DOHH2 (cell line): ENCODE data around the gene TMED5.
"Not testable (repeated sequence)": the region's sequence is repeated elsewhere in the genome, so short reads cannot be mapped to it uniquely, and the experiment has no call there.

Source experiments
- H3F3A ChIP-seq: fragments of 200-600 bp; sonication (generic), shearing (Covaris generic); 2 replicates; pipeline ENCODE4 v1.6.0; 2016; ENCODE audit warnings: antibody characterized with exemption, mild to moderate bottlenecking; ENCODE audit not compliant: control insufficient read depth, insufficient read depth
- H3K27ac ChIP-seq: fragments of 200-600 bp; sonication (generic); 2 replicates; pipeline ENCODE4 v1.5.1; 2014; ENCODE audit warnings: low read depth, mild to moderate bottlenecking, low read length, moderate library complexity
- H3K27me3 ChIP-seq: fragments of 200-600 bp; sonication (generic); 2 replicates; pipeline ENCODE4 v1.6.1; 2014; ENCODE audit warnings: mild to moderate bottlenecking, low read length, mixed read lengths; ENCODE audit not compliant: control insufficient read depth
- H3K36me3 ChIP-seq: fragments of 200-600 bp; sonication (generic); 2 replicates; pipeline ENCODE4 v1.6.1; 2014; ENCODE audit warnings: mild to moderate bottlenecking, low read length, moderate library complexity, mixed read lengths; ENCODE audit not compliant: control insufficient read depth
- H3K4me1 ChIP-seq: fragments of 200-600 bp; sonication (generic); 2 replicates; pipeline ENCODE4 v1.6.1; 2014; ENCODE audit warnings: mild to moderate bottlenecking, low read length, mixed read lengths; ENCODE audit not compliant: control insufficient read depth
- H3K4me2 ChIP-seq: fragments of 200-600 bp; sonication (generic); 2 replicates; pipeline ENCODE4 v1.6.0; 2014; ENCODE audit warnings: mild to moderate bottlenecking, low read length, moderate library complexity
- H3K4me3 ChIP-seq: fragments of 200-600 bp; sonication (generic); 2 replicates; pipeline ENCODE4 v1.5.1; 2014; ENCODE audit warnings: mild to moderate bottlenecking, low read length, mixed read lengths
- H3K79me2 ChIP-seq: fragments of 200-600 bp; sonication (generic); 2 replicates; pipeline ENCODE4 v1.6.1; 2014; ENCODE audit warnings: mild to moderate bottlenecking, low read length, mixed read lengths; ENCODE audit not compliant: control insufficient read depth
- H3K9me2 ChIP-seq: fragments of 200-600 bp; sonication (generic); replicated peaks from 2 replicates; pipeline ENCODE4 v1.6.1; 2014; ENCODE audit warnings: mild to moderate bottlenecking, low read length, mixed read lengths; ENCODE audit not compliant: control insufficient read depth
- H3K9me3 ChIP-seq: fragments of 200-600 bp; sonication (generic); 2 replicates; pipeline ENCODE4 v1.6.1; 2014; ENCODE audit warnings: antibody characterized with exemption, low read length, mixed read lengths; ENCODE audit not compliant: control insufficient read depth, insufficient read depth
- H4K20me1 ChIP-seq: fragments of 200-600 bp; sonication (generic); 2 replicates; pipeline ENCODE4 v1.6.0; 2014; ENCODE audit warnings: low read depth, mild to moderate bottlenecking, antibody characterized with exemption, low read length, moderate library complexity; ENCODE audit not compliant: control insufficient read depth, insufficient read depth
- EZH2phosphoT487 ChIP-seq: fragments of 200-600 bp; sonication (generic); IDR thresholded peaks from 2 replicates; pipeline ENCODE4 v1.6.1; 2017; ENCODE audit warnings: borderline replicate concordance, mild to moderate bottlenecking, antibody characterized with exemption, low read length, moderate library complexity, mixed read lengths
- TF ChIP-seq, protein P1 (sequence below): fragments of 200-600 bp; sonication (generic); IDR thresholded peaks from one replicate; pipeline ENCODE4 v1.5.1; 2014; ENCODE audit warnings: antibody characterized with exemption, mild to moderate bottlenecking, low read depth, low read length; ENCODE audit not compliant: poor library complexity, severe bottlenecking

TMED5 gene

DNA sequence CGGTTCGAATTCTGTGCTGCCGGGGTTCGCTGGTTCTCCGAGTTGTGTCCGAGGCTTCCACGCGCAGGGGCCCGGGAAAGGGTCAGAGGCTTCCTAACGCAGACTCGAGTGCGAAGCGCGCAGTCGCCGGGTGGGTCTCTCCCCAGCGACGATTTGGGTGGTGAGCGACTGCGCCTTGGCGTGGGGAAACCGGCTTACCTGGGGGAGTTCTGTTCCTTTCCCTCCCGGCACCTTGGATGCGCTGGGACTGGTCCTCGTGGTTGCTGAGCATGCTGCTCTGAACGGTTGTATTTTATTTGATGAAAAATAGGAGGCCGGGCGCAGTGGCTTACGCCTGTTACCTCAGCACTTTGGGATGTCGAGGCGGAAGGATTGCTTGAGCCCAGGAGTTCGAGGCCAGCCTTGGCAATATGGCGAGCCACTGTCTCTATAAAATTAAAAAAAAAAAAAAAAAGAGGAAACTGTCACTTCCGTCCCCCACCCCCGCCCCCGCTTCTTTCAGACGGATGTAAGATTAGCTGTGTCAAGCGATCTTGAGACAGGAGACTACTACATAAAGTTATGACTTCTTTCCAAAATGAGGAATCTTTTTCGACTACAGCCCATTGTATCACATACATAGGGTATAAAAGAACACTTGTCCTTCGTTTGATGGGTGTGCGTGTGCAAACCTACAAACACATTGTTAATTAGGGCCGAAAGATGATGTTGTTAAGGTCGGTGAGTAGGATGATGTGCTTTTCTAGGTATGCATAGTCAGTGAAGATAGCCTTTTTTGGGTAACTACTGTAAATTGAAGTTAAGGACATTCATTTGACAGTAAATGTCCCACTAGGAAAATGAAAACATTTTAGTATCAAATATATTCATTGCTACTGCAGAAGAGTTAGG lies 755 bp upstream of the TMED5 start, which contains the start of gene CCDC18:
Gene CCDC18 (plus strand): TSS at position 2 of the 891 bp plus-strand sequence. CDS start 2,638 bp downstream, outside the sequence.
- no peaks in the 10 kb centered on the region for H3K9me3 ChIP-seq
- peaks cover 17% of the 10 kb centered on the region for H4K20me1 ChIP-seq
- no peaks in the 10 kb centered on the region for H3K9me2 ChIP-seq
- peak within 1 kb of the TSS; percentile 99 for H3K4me2 ChIP-seq
- TF ChIP-seq, protein P1, sequence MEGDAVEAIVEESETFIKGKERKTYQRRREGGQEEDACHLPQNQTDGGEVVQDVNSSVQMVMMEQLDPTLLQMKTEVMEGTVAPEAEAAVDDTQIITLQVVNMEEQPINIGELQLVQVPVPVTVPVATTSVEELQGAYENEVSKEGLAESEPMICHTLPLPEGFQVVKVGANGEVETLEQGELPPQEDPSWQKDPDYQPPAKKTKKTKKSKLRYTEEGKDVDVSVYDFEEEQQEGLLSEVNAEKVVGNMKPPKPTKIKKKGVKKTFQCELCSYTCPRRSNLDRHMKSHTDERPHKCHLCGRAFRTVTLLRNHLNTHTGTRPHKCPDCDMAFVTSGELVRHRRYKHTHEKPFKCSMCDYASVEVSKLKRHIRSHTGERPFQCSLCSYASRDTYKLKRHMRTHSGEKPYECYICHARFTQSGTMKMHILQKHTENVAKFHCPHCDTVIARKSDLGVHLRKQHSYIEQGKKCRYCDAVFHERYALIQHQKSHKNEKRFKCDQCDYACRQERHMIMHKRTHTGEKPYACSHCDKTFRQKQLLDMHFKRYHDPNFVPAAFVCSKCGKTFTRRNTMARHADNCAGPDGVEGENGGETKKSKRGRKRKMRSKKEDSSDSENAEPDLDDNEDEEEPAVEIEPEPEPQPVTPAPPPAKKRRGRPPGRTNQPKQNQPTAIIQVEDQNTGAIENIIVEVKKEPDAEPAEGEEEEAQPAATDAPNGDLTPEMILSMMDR, result no peak
- TF ChIP-seq EZH2phosphoT487, result no peak
- H3K27ac ChIP-seq, result peak within 1 kb of the TSS; percentile 87
- H3K4me1 ChIP-seq, result peaks cover 55% of the 10 kb centered on the region
- H3K36me3 ChIP-seq, result peaks cover 52% of the 10 kb centered on the region
- H3K4me3 ChIP-seq, result peak within 1 kb of the TSS; percentile 100
- peaks cover 88% of the 10 kb centered on the region for H3K79me2 ChIP-seq
- H3K27me3 ChIP-seq, result no peaks in the 10 kb centered on the region
- peaks cover 5% of the 10 kb centered on the region; the same call in 1 of the 2 replicates for H3F3A ChIP-seq

GRCh38 chr1:93178418-93178817 lies 1.8 kb downstream of the TMED5 start:
- Histone ChIP-seq H3F3A (peaks cover 6% of the 10 kb centered on the region; the same call in 1 of the 2 replicates), H3K4me2 (peak overlapping the region; percentile 99), H3K36me3 (peaks cover 42% of the 10 kb centered on the region), H3K27ac (no peak overlapping the region), H3K9me3 (no peaks in the 10 kb centered on the region), H4K20me1 (peaks cover 12% of the 10 kb centered on the region), H3K9me2 (no peaks in the 10 kb centered on the region), H3K4me3 (peak overlapping the region; percentile 100), H3K27me3 (no peaks in the 10 kb centered on the region), H3K4me1 (peaks cover 36% of the 10 kb centered on the region), H3K79me2 (peaks cover 92% of the 10 kb centered on the region)
- TF ChIP-seq EZH2phosphoT487, result no peak

GRCh38 chr1:93177991-93178390 lies 2.2 kb downstream of the TMED5 start:
- Histone ChIP-seq H3K36me3 (peaks cover 41% of the 10 kb centered on the region), H3K27me3 (no peaks in the 10 kb centered on the region), H3F3A (peaks cover 8% of the 10 kb centered on the region; the same call in 1 of the 2 replicates), H3K4me3 (peak overlapping the region; percentile 100), H3K9me3 (no peaks in the 10 kb centered on the region), H3K27ac (no peak overlapping the region), H4K20me1 (peaks cover 12% of the 10 kb centered on the region), H3K4me2 (peak overlapping the region; percentile 99), H3K9me2 (no peaks in the 10 kb centered on the region), H3K4me1 (peaks cover 33% of the 10 kb centered on the region), H3K79me2 (peaks cover 92% of the 10 kb centered on the region)
- no peak for TF ChIP-seq EZH2phosphoT487
- TF ChIP-seq, protein P1, result no peak

DNA sequence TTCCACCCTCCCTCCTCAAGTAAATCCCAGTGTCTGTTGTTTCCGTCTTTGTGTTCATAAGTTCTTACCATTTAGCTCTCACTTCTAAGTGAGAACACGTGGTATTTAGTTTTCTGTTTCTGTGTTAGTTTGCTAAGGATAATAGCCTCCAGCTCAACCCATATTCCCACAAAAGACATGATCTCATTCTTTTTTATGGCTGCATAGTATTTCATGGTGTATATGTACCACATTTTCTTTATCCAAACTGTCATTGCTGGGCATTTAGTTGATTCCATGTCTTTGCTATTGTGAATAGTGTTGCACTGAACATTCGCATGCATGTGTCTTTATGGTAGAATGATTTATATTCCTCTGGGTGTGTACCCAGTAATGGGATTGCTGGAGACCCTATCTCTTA lies 5.6 kb downstream of the TMED5 start:
- not testable (repeated sequence) for H4K20me1 ChIP-seq

More for the DNA sequence above, 5.6 kb downstream of the TMED5 start:
- not testable (repeated sequence) for H3K27ac ChIP-seq, H3K9me2 ChIP-seq, H3K9me3 ChIP-seq, H3F3A ChIP-seq, H3K27me3 ChIP-seq, H3K4me3 ChIP-seq, H3K4me2 ChIP-seq
- Histone ChIP-seq H3K4me1 (peaks cover 14% of the 10 kb centered on the region), H3K79me2 (peaks cover 96% of the 10 kb centered on the region), H3K36me3 (peaks cover 44% of the 10 kb centered on the region)
